MCF 10A (cell line): ENCODE measurements around the gene PCNX2. TPM values are rescaled to one million over a fixed set of nuclear protein-coding genes. Genes with fewer than 3 reads are reported as not detected.

Experiments
- BruUV-seq: library from RNA; stranded (reverse); fragments of 400-500 nt; replicated peaks from 2 replicates; lab custom pipeline; 2021; lab: Mats Ljungman, UMichigan
- CTCF ChIA-PET: fragments of 300-600 bp; sonication (Branson Sonifier 250); formaldehyde crosslinking; extraction: SDS; loops from one replicate; lab custom pipeline; 2021; ENCODE audit warnings: antibody characterized with exemption, inconsistent platforms; lab: Yijun Ruan, JAX
- POLR2A ChIA-PET: fragments of 300-600, 350-650 bp; sonication (Branson Sonifier 250); formaldehyde crosslinking; extraction: SDS; loops from one replicate; lab custom pipeline; 2020; ENCODE audit warnings: antibody characterized with exemption, inconsistent platforms; lab: Yijun Ruan, JAX
- DNase-seq: peaks from one replicate; pipeline ENCODE4 v3.0.0-alpha.2; 2018; ENCODE audit not compliant: unreplicated experiment
- H3K27ac Mint-ChIP-seq: one replicate; pipeline ENCODE4 v1.8.0; 2022; ENCODE audit warnings: mild to moderate bottlenecking, low read depth, mixed read lengths; ENCODE audit not compliant: unreplicated experiment
- H3K27me3 Mint-ChIP-seq: one replicate; pipeline ENCODE4 v1.8.0; 2022; ENCODE audit warnings: mixed read lengths; ENCODE audit not compliant: insufficient read depth, unreplicated experiment
- H3K36me3 Mint-ChIP-seq: one replicate; pipeline ENCODE4 v1.8.0; 2022; ENCODE audit warnings: mild to moderate bottlenecking, moderate library complexity, mixed read lengths; ENCODE audit not compliant: insufficient read depth, unreplicated experiment
- H3K4me1 Mint-ChIP-seq: one replicate; pipeline ENCODE4 v1.8.0; 2022; ENCODE audit warnings: mixed read lengths; ENCODE audit not compliant: insufficient read depth, unreplicated experiment
- H3K4me3 Mint-ChIP-seq: one replicate; pipeline ENCODE4 v1.8.0; 2022; ENCODE audit warnings: mild to moderate bottlenecking, moderate library complexity, mixed read lengths; ENCODE audit not compliant: unreplicated experiment
- H3K9me3 Mint-ChIP-seq: one replicate; pipeline ENCODE4 v1.8.0; 2022; ENCODE audit warnings: mixed read lengths; ENCODE audit not compliant: unreplicated experiment
- intact Hi-C: fragments of 100-400 bp; cut with micrococcal nuclease; formaldehyde crosslinking; loops from 2 replicates; pipeline ENCODE4 v1.14.1; 2022
- total RNA-seq: library from RNA; stranded (reverse); gene quantifications from 2 replicates; pipeline ENCODE4 v1.2.3, GENCODE V29; 2022
- TF ChIP-seq, protein P1 (sequence below): fragments of 200-600 bp; IDR thresholded peaks from one replicate; pipeline ENCODE4 v1.8.0; 2022; ENCODE audit warnings: antibody characterized with exemption, mild to moderate bottlenecking; ENCODE audit not compliant: unreplicated experiment

Gene PCNX2
- total RNA-seq, 1 experiment from 2014 or later: 80.5 TPM

DNA sequence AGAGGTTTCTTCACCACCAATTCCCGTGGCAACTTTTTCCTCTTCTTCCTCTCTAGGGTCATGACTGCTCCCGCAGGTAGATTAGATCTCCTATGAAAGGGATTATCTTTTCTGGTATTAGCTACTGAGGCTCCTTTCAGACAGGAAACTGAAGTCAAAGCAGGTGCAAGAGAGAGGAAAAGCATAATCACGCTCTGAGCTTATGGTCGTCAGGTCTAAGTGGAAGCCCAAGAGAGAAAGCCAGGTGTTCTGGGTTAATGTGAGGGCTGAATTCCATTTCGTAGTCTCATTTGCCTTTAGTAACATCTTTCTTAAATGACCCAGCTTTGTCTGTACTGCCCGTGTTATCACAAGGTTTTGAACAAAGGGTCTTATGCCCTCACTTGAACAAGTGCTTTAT, 23.7 kb upstream of the PCNX2 start:
- intact Hi-C loops: loop anchor here (10.0 kb wide), 1 partner anchor 586 kb away; the partner anchor contains the start of gene SLC35F3
- H3K27me3 Mint-ChIP-seq: peaks cover 29% of the 10 kb centered on the region
- CTCF ChIA-PET: interaction anchor here (0.5 to 7.8 kb wide), 8 partner anchors 9 to 1168 kb away, joined by 3 to 60 read pairs (median 4); no protein-coding TSS in a partner anchor
- POLR2A ChIA-PET: interaction anchor here (0.7 to 2.3 kb wide), 3 partner anchors 9 to 20 kb away, joined by 3 to 8 read pairs (median 4); no protein-coding TSS in a partner anchor
- H3K4me3 Mint-ChIP-seq: no peak overlapping the region
- no peaks in the 10 kb centered on the region for H3K36me3 Mint-ChIP-seq
- no peak overlapping the region for H3K27ac Mint-ChIP-seq
- BruUV-seq: no TSS peak
- TF ChIP-seq, protein P1, sequence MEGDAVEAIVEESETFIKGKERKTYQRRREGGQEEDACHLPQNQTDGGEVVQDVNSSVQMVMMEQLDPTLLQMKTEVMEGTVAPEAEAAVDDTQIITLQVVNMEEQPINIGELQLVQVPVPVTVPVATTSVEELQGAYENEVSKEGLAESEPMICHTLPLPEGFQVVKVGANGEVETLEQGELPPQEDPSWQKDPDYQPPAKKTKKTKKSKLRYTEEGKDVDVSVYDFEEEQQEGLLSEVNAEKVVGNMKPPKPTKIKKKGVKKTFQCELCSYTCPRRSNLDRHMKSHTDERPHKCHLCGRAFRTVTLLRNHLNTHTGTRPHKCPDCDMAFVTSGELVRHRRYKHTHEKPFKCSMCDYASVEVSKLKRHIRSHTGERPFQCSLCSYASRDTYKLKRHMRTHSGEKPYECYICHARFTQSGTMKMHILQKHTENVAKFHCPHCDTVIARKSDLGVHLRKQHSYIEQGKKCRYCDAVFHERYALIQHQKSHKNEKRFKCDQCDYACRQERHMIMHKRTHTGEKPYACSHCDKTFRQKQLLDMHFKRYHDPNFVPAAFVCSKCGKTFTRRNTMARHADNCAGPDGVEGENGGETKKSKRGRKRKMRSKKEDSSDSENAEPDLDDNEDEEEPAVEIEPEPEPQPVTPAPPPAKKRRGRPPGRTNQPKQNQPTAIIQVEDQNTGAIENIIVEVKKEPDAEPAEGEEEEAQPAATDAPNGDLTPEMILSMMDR: no peak
- no peak for DNase-seq
- no peaks in the 10 kb centered on the region for H3K9me3 Mint-ChIP-seq
- no peaks in the 10 kb centered on the region for H3K4me1 Mint-ChIP-seq

GRCh38 chr1:233316473-233316872, 20.9 kb upstream of the PCNX2 start:
- Mint-ChIP-seq H3K4me1 (no peaks in the 10 kb centered on the region), H3K27me3 (peaks cover 29% of the 10 kb centered on the region), H3K27ac (no peak overlapping the region), H3K4me3 (no peak overlapping the region), H3K9me3 (no peaks in the 10 kb centered on the region), H3K36me3 (no peaks in the 10 kb centered on the region)
- no peak for DNase-seq
- BruUV-seq: no TSS peak
- ChIA-PET POLR2A (interaction anchor here (0.6 to 4.0 kb wide), 9 partner anchors 10 to 1129 kb away, joined by 3 to 31 read pairs (median 3); partner anchors contain the start of genes COA6, MAP3K21 and PCNX2), CTCF (interaction anchor here (0.5 to 7.8 kb wide), 11 partner anchors 10 to 523 kb away, joined by 3 to 60 read pairs (median 4); no protein-coding TSS in a partner anchor)
- TF ChIP-seq, protein P1: no peak
- intact Hi-C loops: loop anchor here (10.0 kb wide), 1 partner anchor 588 kb away; the partner anchor contains the start of gene SLC35F3

DNA sequence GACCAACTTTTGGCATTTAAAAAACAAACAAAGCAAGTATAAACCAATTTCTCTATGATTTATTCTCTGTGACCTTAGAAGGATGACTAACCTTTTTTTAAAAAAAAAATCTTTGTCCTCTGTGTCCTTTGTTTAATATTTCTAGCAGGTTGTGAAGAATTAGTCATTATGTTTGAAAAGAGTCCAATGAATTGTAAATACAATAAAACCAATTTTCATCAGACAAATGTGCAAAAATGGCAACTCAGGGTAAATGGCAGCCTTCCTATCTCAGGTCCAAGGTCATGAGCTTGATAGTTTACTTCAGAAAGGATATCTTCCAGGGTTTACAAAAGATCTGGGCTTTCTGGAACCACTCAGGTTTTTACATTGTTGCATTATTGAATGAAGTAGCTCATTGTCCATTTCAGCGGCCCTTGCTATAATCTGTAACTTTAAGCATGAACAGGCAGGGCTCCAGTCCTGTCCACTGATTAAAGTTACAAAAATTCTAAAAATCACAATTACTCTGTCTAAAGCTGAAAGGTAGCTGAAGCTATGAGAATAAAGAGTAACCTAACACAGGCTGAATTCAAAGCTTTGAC, 20.3 kb upstream of the PCNX2 start:
- CTCF ChIA-PET: interaction anchor here (0.5 to 7.8 kb wide), 12 partner anchors 9 to 1058 kb away, joined by 3 to 60 read pairs (median 4); partner anchors contain the start of gene COA6
- Mint-ChIP-seq H3K4me3 (no peak overlapping the region), H3K27ac (no peak overlapping the region), H3K27me3 (peaks cover 29% of the 10 kb centered on the region), H3K9me3 (no peaks in the 10 kb centered on the region), H3K4me1 (no peaks in the 10 kb centered on the region), H3K36me3 (no peaks in the 10 kb centered on the region)
- no peak for DNase-seq
- intact Hi-C loops: loop anchor here (10.0 kb wide), 1 partner anchor 589 kb away; the partner anchor contains the start of gene SLC35F3
- BruUV-seq: no TSS peak
- TF ChIP-seq, protein P1: no peak
- POLR2A ChIA-PET: interaction anchor here (0.5 to 4.0 kb wide), 7 partner anchors 10 to 1057 kb away, joined by 3 to 31 read pairs (median 3); partner anchors contain the start of genes COA6 and MAP3K21
